Tibial nerve (tissue), 4 donors: ENCODE data around the gene RAB11FIP4. TPM values are rescaled to one million over a fixed set of nuclear protein-coding genes. Genes with fewer than 3 reads are reported as not detected.

Experiments
- DNase-seq, 2 donors: peaks; one replicate each; pipeline ENCODE4 v3.0.0-alpha.2; 2019; ENCODE audit warnings: low spot score in 2 of 2
- H3K27ac ChIP-seq, 4 donors: fragments of 200-600 bp; sonication (generic) in 3 of 4; one replicate each; pipeline ENCODE4 v1.5.1; 2017 to 2019; ENCODE audit warnings: mild to moderate bottlenecking in 1 of 4
- H3K27me3 ChIP-seq, 2 donors: fragments of 200-600 bp; sonication (generic) in 1 of 2; one replicate each; pipeline versions ENCODE4 v1.5.1 to v1.6.0; 2017 to 2019
- H3K36me3 ChIP-seq, 3 donors: fragments of 200-600 bp; sonication (generic); one replicate each; pipeline ENCODE4 v1.5.1; 2018 to 2019
- H3K4me1 ChIP-seq, 4 donors: fragments of 200-600 bp; sonication (generic) in 3 of 4; one replicate each; pipeline ENCODE4 v1.5.1; 2017 to 2019
- H3K4me3 ChIP-seq, 4 donors: fragments of 200-600 bp; sonication (generic) in 3 of 4; one replicate each; pipeline ENCODE4 v1.5.1; 2017 to 2019; ENCODE audit warnings: mild to moderate bottlenecking in 1 of 4, moderate library complexity in 1 of 4
- H3K9me3 ChIP-seq, 4 donors: fragments of 200-600 bp; sonication (generic) in 3 of 4; one replicate each; pipeline ENCODE4 v1.5.1; 2017 to 2019
- EP300 ChIP-seq, 2 donors: sonication (generic); formaldehyde crosslinking; IDR thresholded peaks; one replicate each; pipeline ENCODE4 v1.6.1; 2017; ENCODE audit warnings: antibody characterized with exemption in 2 of 2, mild to moderate bottlenecking in 1 of 2
- POLR2A ChIP-seq, 2 donors: fragments of 450-650 bp; IDR thresholded peaks; one replicate each; pipeline ENCODE4 v1.6.1; 2017; ENCODE audit warnings: antibody characterized with exemption in 2 of 2, mild to moderate bottlenecking in 2 of 2, moderate library complexity in 2 of 2
- WGBS, 2 donors: methylation state at CpG; one replicate each; pipeline ENCODE4 v1.1.5; 2018; 5-methylcytosine and 5-hydroxymethylcytosine counted together
- total RNA-seq, 4 donors: library from RNA; depleted of rRNA; stranded (reverse); fragments of >200 nt; gene quantifications; one replicate each; pipeline ENCODE4 v1.1.0, GENCODE V29; 2016
- TF ChIP-seq, protein P1 (sequence below), 5 experiments: fragments of 200-600 bp in 3 of 5; fragments of 450-650 bp in 2 of 5; sonication (generic) in 3 of 5; IDR thresholded peaks; one replicate each; pipeline ENCODE4 v1.5.1; 2016 to 2019; ENCODE audit warnings: antibody characterized with exemption in 5 of 5, mild to moderate bottlenecking in 3 of 5, moderate library complexity in 2 of 5

Gene RAB11FIP4
- total RNA-seq, 4 donors from 2014 or later = 2.7 to 6.9 (median 4.1) TPM

DNA sequence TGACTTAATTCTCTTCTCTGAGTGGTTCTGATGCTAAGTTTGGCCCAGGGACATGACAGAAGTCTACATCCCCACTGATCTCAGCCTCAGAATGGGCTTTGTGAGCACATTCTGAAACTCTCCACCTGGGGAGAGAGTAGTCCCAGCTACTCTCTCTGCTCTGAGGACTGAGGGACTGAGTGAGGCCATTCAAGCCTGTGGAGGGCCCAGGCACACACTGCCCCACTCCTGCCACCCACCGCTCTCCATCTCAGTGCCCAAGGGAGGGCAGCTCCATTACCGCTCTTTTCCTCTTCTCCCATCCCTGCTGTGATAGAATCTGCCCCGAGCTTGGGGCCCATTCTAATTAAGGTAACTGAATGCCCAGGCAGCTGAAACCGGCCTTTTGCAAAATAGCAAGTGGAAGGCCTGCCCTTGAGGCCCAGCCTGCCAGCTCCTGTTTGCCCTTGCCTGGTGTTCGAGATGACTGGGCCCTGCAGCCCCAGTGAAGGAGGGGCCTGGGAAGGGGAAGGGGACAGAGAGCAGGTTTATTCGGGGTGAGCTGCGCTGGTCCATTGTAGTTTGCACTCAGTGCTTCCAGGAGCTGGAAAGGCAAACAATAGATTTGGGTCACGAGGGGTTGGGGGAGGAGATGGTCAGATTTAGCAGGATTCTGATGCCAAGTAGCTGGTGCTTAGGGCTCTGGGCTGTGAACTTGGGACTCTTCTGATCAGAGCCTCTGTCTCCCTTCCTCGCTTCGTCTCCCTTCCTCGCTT lies 76.2 kb downstream of the RAB11FIP4 start:
- Histone ChIP-seq H3K27ac (no peak overlapping the region), H3K4me1 (no peaks in the 10 kb centered on the region), H3K4me3 (no peak overlapping the region), H3K9me3 (no peaks in the 10 kb centered on the region), H3K36me3 (no peaks in the 10 kb centered on the region), H3K27me3 (no peaks in the 10 kb centered on the region)
- DNase-seq = no peak
- WGBS, 2 donors = 73 to 75% methylated on average over 11 of the region's 11 CpGs
- TF ChIP-seq EP300 (IDR thresholded peaks at IDR 0.05) (no peak), POLR2A (IDR thresholded peaks at IDR 0.05) (no peak)
- TF ChIP-seq, protein P1, sequence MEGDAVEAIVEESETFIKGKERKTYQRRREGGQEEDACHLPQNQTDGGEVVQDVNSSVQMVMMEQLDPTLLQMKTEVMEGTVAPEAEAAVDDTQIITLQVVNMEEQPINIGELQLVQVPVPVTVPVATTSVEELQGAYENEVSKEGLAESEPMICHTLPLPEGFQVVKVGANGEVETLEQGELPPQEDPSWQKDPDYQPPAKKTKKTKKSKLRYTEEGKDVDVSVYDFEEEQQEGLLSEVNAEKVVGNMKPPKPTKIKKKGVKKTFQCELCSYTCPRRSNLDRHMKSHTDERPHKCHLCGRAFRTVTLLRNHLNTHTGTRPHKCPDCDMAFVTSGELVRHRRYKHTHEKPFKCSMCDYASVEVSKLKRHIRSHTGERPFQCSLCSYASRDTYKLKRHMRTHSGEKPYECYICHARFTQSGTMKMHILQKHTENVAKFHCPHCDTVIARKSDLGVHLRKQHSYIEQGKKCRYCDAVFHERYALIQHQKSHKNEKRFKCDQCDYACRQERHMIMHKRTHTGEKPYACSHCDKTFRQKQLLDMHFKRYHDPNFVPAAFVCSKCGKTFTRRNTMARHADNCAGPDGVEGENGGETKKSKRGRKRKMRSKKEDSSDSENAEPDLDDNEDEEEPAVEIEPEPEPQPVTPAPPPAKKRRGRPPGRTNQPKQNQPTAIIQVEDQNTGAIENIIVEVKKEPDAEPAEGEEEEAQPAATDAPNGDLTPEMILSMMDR (IDR thresholded peaks at IDR 0.05) = no peak

DNA sequence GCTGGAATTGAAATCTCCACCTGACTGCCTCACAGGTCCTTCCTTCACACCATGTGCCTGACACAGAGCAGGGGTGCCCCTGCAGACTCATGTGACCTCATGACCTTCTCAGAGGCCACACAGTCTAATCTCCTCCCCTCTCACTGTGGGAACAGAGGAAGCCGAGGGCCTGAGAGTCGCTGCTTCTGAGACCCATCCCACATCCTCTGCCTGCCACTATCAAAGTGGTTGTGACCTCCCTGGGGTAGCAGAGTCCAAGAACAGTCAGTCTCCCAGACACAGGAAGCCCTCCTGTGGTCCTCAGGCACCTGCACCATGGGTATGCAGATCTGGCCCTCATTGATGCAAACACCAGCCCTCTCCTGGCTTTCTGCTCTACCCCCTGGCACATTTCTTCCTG lies 78.5 kb downstream of the RAB11FIP4 start:
- H3K9me3 ChIP-seq = no peaks in the 10 kb centered on the region

DNA sequence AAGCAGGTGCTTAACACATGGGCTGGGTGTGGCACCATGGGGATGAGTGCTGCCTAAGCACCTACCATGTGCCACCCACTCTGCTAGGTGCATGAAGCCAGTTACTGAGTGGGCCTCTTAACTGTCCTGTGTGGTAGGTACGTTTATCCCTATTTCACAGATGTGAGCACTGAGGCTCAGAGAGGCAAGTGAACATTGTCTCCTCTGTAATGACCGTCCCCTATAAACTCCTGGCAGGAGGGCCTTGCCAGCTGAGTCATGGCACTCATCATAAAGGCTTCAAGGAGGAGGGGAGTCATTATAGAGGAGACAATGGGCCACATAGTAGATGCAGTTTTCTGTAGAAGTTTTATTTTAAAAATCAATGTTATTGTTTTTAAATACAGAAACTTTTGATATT lies 79.1 kb downstream of the RAB11FIP4 start:
- WGBS, 2 donors = 91 to 98% methylated on average over 2 of the region's 2 CpGs
- Histone ChIP-seq H3K9me3 (no peaks in the 10 kb centered on the region), H3K4me3 (no peak overlapping the region), H3K27me3 (no peaks in the 10 kb centered on the region), H3K4me1 (no peaks in the 10 kb centered on the region), H3K36me3 (no peaks in the 10 kb centered on the region), H3K27ac (no peak overlapping the region)
- TF ChIP-seq, protein P1 (IDR thresholded peaks at IDR 0.05) = no peak
- no peak for TF ChIP-seq POLR2A (IDR thresholded peaks at IDR 0.05)
- no peak for TF ChIP-seq EP300 (IDR thresholded peaks at IDR 0.05)
- no peak for DNase-seq

More for the DNA sequence above, 78.5 kb downstream of the RAB11FIP4 start:
- Histone ChIP-seq H3K36me3 (no peaks in the 10 kb centered on the region), H3K27ac (no peak overlapping the region), H3K27me3 (no peaks in the 10 kb centered on the region), H3K4me1 (no peaks in the 10 kb centered on the region), H3K4me3 (no peak overlapping the region)
- no peak for DNase-seq
- WGBS, 2 donors = 41 to 55% methylated on average over 2 of the region's 2 CpGs
- TF ChIP-seq POLR2A (IDR thresholded peaks at IDR 0.05) (no peak), EP300 (IDR thresholded peaks at IDR 0.05) (no peak)
- TF ChIP-seq, protein P1 (IDR thresholded peaks at IDR 0.05) = no peak

DNA sequence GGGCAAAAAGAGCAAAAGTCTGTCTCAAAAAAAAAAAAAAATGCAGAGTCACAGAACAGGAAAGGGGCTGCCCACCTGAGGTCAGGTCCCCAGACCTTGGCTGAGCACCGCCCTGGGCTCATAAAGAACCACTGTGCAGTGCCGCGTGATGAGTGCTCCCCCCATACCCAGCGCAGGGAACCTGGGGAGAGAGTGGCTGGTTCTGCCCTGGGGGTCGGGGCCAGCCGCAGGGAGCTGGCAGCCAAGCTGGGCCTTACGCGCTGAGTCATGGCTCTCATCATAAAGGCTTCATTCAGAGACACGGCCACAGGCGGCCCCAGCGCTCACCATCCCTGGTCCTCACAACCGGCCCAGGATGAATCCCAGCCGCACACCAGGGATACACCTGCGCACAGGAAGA lies 80.7 kb downstream of the RAB11FIP4 start:
- TF ChIP-seq, protein P1 (IDR thresholded peaks at IDR 0.05) = no peak
- Histone ChIP-seq H3K9me3 (no peaks in the 10 kb centered on the region), H3K27ac (no peak overlapping the region), H3K27me3 (peaks cover 0 to 5% of the 10 kb centered on the region in 2 donors), H3K4me1 (no peaks in the 10 kb centered on the region), H3K36me3 (no peaks in the 10 kb centered on the region), H3K4me3 (no peak overlapping the region)
- 39 to 54% methylated on average over 13 to 14 of the region's 14 CpGs for WGBS, 2 donors
- DNase-seq = no peak

DNA sequence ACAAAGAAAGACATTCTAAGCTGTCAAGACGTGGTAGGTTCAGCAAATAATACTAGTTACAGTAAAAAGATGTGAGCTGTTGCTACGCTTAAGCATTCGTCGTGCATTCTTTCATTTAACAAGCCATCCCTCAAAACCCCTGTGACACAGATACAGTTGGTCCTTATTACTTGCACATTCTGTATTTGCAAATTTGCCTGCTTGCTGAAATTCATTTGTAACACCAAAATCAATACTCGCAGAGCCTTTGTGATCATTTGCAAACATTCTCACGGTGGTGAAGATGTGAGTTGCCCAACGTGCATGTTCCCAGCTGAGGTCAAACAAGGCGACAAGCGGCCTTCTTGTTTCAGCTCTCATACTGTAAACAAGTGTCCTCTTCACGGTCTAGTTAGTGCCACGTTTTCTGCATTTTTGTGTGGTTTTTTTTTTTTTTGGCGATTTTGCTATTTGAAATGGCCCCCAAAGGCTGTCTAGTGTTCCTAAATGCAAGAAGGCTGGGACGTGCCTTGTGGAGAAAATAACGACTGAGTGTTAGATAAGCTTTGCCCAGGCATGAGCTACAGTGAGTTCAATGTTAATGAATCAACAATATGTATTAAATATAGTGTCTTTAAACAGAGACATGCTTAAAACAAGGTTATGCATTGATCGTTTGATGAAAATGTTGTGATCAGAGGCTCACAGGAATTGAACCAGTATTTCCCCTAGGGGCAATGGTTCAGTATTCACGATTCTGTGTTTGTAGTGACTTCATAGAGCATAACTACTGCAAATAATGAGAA lies 84.1 kb downstream of the RAB11FIP4 start:
- Histone ChIP-seq H3K27me3 (peaks cover 0 to 5% of the 10 kb centered on the region in 2 donors), H3K9me3 (no peaks in the 10 kb centered on the region), H3K27ac (no peak overlapping the region), H3K4me3 (no peak overlapping the region), H3K36me3 (no peaks in the 10 kb centered on the region), H3K4me1 (no peaks in the 10 kb centered on the region)
- DNase-seq = no peak
- WGBS, 2 donors = 61 to 66% methylated on average over 16 of the region's 16 CpGs
- TF ChIP-seq EP300 (IDR thresholded peaks at IDR 0.05) (no peak), POLR2A (IDR thresholded peaks at IDR 0.05) (no peak)
- TF ChIP-seq, protein P1 (IDR thresholded peaks at IDR 0.05) = no peak
